ENCODE results near the gene TUSC2.

The TUSC2 gene

GRCh38 chr3:50370594-50370993 lies 42.6 kb upstream of the TUSC2 start:
- no peak for TF ChIP-seq CTCF (IDR thresholded peaks at IDR 0.05)
- DNase-seq (ENCODE audit: low spot score): no peak
- Histone ChIP-seq H3K4me3 (no peak overlapping the region), H3K27ac (no peak overlapping the region)

- DNase-seq (ENCODE audit: low spot score): no peak
- H3K4me3 ChIP-seq: no peak overlapping the region
- no peak for TF ChIP-seq CTCF (IDR thresholded peaks at IDR 0.05)
- H3K27ac ChIP-seq: no peak overlapping the region
Measured at GRCh38 chr3:50369012-50369670, 41.1 kb upstream of the TUSC2 start.

GRCh38 chr3:50365842-50366220 lies 37.8 kb upstream of the TUSC2 start:
- H3K27ac ChIP-seq: no peak overlapping the region
- no peak for TF ChIP-seq CTCF (IDR thresholded peaks at IDR 0.05)
- H3K4me3 ChIP-seq: no peak overlapping the region
- DNase-seq (ENCODE audit: low spot score): no peak

GRCh38 chr3:50365080-50365841 lies 37.2 kb upstream of the TUSC2 start:
- DNase-seq (ENCODE audit: low spot score): peak; percentile 85
- peak overlapping the region in 1 of 2 donors; percentile 43 for H3K27ac ChIP-seq
- TF ChIP-seq CTCF (IDR thresholded peaks at IDR 0.05): no peak
- H3K4me3 ChIP-seq: peak overlapping the region; percentile 73

- no peak for TF ChIP-seq CTCF (IDR thresholded peaks at IDR 0.05)
- DNase-seq (ENCODE audit: low spot score): no peak
- peak overlapping the region in 1 of 2 donors; percentile 43 for H3K27ac ChIP-seq
- H3K4me3 ChIP-seq: peak overlapping the region; percentile 73
Measured at GRCh38 chr3:50364573-50365079, 36.6 kb upstream of the TUSC2 start.

GRCh38 chr3:50359760-50360110 lies 31.7 kb upstream of the TUSC2 start:
- TF ChIP-seq CTCF (IDR thresholded peaks at IDR 0.05): no peak
- peak overlapping the region; percentile 80 for H3K4me3 ChIP-seq
- DNase-seq (ENCODE audit: low spot score): no peak
- H3K27ac ChIP-seq: peak overlapping the region in 1 of 2 donors; percentile 38

Measured in coronary artery (tissue), 2 donors.